EL (cell line): ENCODE measurements around the gene PDK1.
A peak's percentile ranks its signal among the peaks of the same experiment; 100 is the strongest.

Source experiments
- DNase-seq: peaks from one replicate; pipeline ENCODE4 v3.0.0-alpha.2; 2016

The PDK1 gene

GRCh38 chr2:172642301-172643020 is 86.6 kb downstream of the PDK1 start:
- no peak for DNase-seq

- peak; percentile 70 for DNase-seq
These were observed 87.3 kb downstream of the PDK1 start for GRCh38 chr2:172643142-172643541.

- DNase-seq = peak; percentile 68
These were observed 91.5 kb downstream of the PDK1 start for GRCh38 chr2:172647439-172647838.

- peak; percentile 86 for DNase-seq
These were observed 99.4 kb downstream of the PDK1 start for GRCh38 chr2:172655091-172655837.

- no peak for DNase-seq
These were observed 100.1 kb downstream of the PDK1 start for GRCh38 chr2:172655838-172656573.
